GM08714 (cell line): ENCODE data around the gene SLC6A18.

Source experiments
- H3K4me3 ChIP-seq: fragments of 200-500 bp; sonication (Bioruptor generic); 2 replicates; pipeline ENCODE4 v1.5.1; 2014; ENCODE audit warnings: mild to moderate bottlenecking, low read length, inconsistent platforms
- ZNF274 ChIP-seq: IDR thresholded peaks from 2 replicates; pipeline ENCODE4 v1.6.1; 2012; ENCODE audit warnings: mild to moderate bottlenecking, low read depth, low read length

SLC6A18 gene

DNA sequence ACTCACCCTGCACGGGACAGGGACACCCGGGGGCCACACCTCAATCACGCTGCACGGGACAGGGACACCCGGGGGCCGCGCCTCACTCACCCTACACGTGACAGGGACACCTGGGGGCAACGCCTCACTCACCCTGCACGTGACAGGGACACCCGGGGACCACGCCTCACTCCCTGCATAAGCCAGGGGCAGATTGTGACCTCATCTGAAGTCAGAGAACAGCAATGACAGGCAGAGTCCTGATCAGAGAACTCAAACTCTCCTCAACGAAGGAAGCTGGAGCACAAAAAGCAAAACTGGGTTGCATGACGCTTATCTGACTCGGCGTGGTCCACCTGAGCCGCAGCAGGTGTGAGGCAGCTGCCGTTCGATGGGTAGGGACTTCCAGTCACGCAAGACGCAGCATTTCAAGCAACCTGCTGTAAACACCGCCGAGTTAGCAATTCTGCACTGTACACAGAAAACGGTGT is 66.5 kb downstream of the SLC6A18 start:
- no peak for TF ChIP-seq ZNF274
- no peak overlapping the region for H3K4me3 ChIP-seq

DNA sequence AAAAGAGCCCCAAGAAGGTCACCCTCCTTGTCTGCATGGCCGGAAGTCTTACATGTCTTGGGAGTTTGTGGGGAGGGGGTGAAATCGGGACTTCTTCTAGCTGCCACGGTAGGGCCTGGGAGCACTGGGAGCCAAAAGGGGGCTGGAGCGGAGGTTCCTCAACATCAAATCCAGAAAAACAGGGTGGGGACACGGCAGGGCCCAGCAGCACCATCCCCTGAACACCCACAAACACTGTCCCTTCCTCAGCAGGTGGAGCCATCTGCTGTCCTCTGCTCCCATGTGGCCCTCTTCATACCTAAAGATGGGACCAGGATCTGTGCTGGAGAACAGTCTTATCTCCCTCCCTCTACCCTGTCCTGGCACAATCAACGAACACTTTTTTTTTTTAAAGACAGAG is 67.0 kb downstream of the SLC6A18 start:
- TF ChIP-seq ZNF274: no peak
- no peak overlapping the region for H3K4me3 ChIP-seq

DNA sequence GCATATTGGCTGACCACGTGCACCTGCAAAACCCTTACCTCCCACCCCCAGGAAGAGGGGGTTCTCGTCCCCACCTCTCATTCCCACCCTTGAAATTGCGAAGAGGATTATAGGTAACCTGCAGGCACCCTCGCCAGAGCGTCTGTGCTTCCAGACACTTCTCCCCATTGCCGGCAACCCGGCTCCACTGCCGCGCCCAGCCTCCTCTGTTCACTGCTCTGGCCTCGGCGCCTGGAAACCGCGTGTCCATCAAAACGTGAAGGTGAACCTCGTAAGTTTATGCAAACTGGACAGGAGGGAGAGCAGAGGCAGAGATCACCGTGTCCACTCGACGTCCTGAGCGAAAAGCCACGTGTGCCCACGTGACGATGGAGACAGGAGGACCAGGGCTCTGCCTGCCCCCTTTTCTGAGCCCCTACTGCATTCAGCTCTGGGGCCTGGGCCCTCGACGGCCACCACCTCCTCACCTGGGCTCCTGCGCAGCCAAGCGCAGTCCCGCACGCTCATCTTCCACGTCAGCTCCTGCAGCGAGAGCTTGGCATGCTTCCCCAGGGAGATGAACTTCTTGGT is 67.8 kb downstream of the SLC6A18 start:
- H3K4me3 ChIP-seq: no peak overlapping the region
- TF ChIP-seq ZNF274: no peak

DNA sequence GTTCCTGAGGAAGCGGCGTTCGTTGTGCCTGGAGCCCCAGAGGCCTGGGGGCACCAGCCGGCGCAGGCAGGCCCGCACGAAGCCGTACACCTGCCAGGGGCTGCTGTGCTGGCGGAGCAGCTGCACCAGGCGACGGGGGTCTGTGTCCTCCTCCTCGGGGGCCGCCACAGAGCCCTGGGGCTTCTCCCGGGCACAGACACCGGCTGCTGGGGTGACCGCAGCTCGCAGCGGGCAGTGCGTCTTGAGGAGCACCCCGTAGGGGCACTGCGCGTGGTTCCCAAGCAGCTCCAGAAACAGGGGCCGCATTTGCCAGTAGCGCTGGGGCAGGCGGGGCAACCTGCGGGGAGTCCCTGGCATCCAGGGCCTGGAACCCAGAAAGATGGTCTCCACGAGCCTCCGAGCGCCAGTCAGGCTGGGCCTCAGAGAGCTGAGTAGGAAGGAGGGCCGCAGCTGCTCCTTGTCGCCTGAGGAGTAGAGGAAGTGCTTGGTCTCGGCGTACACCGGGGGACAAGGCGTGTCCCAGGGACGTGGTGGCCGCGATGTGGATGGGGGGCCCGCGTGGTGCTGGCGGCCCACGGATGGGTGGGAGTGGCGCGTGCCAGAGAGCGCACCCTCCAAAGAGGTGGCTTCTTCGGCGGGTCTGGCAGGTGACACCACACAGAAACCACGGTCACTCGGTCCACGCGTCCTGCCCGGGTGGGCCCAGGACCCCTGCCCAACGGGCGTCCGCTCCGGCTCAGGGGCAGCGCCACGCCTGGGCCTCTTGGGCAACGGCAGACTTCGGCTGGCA is 68.4 kb downstream of the SLC6A18 start:
- no peak for TF ChIP-seq ZNF274
- H3K4me3 ChIP-seq: no peak overlapping the region

DNA sequence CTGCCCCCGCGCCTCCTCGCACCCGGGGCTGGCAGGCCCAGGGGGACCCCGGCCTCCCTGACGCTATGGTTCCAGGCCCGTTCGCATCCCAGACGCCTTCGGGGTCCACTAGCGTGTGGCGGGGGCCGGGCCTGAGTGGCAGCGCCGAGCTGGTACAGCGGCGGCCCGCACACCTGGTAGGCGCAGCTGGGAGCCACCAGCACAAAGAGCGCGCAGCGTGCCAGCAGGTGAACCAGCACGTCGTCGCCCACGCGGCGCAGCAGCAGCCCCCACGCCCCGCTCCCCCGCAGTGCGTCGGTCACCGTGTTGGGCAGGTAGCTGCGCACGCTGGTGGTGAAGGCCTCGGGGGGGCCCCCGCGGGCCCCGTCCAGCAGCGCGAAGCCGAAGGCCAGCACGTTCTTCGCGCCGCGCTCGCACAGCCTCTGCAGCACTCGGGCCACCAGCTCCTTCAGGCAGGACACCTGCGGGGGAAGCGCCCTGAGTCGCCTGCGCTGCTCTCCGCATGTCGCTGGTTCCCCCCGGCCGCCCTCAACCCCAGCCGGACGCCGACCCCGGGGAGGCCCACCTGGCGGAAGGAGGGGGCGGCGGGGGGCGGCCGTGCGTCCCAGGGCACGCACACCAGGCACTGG is 69.1 kb downstream of the SLC6A18 start:
- TF ChIP-seq ZNF274: no peak
- H3K4me3 ChIP-seq: no peak overlapping the region

DNA sequence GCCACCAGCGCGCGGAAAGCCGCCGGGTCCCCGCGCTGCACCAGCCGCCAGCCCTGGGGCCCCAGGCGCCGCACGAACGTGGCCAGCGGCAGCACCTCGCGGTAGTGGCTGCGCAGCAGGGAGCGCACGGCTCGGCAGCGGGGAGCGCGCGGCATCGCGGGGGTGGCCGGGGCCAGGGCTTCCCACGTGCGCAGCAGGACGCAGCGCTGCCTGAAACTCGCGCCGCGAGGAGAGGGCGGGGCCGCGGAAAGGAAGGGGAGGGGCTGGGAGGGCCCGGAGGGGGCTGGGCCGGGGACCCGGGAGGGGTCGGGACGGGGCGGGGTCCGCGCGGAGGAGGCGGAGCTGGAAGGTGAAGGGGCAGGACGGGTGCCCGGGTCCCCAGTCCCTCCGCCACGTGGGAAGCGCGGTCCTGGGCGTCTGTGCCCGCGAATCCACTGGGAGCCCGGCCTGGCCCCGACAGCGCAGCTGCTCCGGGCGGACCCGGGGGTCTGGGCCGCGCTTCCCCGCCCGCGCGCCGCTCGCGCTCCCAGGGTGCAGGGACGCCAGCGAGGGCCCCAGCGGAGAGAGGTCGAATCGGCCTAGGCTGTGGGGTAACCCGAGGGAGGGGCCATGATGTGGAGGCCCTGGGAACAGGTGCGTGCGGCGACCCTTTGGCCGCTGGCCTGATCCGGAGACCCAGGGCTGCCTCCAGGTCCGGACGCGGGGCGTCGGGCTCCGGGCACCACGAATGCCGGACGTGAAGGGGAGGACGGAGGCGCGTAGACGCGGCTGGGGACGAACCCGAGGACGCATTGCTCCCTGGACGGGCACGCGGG is 69.9 kb downstream of the SLC6A18 start, which contains the start of gene TERT:
Gene TERT, minus strand, starts transcription at position 234 of the 815 bp plus-strand sequence. Its CDS starts 79 bp downstream, at position 155.
- no peak within 1 kb of the TSS for H3K4me3 ChIP-seq
- no peak for TF ChIP-seq ZNF274

DNA sequence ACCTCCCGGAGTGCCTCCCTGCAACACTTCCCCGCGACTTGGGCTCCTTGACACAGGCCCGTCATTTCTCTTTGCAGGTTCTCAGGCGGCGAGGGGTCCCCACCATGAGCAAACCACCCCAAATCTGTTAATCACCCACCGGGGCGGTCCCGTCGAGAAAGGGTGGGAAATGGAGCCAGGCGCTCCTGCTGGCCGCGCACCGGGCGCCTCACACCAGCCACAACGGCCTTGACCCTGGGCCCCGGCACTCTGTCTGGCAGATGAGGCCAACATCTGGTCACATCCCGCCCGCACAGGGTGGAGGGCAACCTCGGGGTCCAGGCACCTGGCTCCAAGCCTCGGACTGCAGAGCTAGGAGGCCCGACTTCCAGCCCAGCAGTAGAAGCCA is 70.5 kb downstream of the SLC6A18 start:
- H3K4me3 ChIP-seq: no peak overlapping the region
- TF ChIP-seq ZNF274: no peak
